Stimulated activated effector memory CD8-positive, alpha-beta T cell treated with anti-CD3 and anti-CD28 coated beads, Interleukin-12 subunit alpha, Interleukin-12 subunit beta, amount 100 ng/mL, for 72 hours (primary cell): ENCODE results near the gene RIPK1.
"Not testable (repeated sequence)": the region's sequence is repeated elsewhere in the genome, so short reads cannot be mapped to it uniquely, and the experiment has no call there.

Experiments
- ATAC-seq: fragments of 150-1000 bp; cut with Tn5 transposase; 2 replicates; pipeline ENCODE4 v1.10.0; 2021
- DNase-seq, 2 donors: peaks; one replicate each; pipeline ENCODE4 v3.0.0; 2021 to 2022; ENCODE audit warnings: low spot score in 2 of 2
- H3K27ac Mint-ChIP-seq: one replicate; pipeline ENCODE4 v1.8.0; 2022; ENCODE audit warnings: mild to moderate bottlenecking, mixed read lengths
- H3K36me3 Mint-ChIP-seq: one replicate; pipeline ENCODE4 v1.8.0; 2022; ENCODE audit warnings: mild to moderate bottlenecking, mixed read lengths
- H3K4me1 Mint-ChIP-seq: one replicate; pipeline ENCODE4 v1.8.0; 2022; ENCODE audit warnings: mixed read lengths
- H3K4me3 Mint-ChIP-seq: one replicate; pipeline ENCODE4 v1.8.0; 2022; ENCODE audit warnings: mild to moderate bottlenecking, mixed read lengths
- H3K9me3 Mint-ChIP-seq: one replicate; pipeline ENCODE4 v1.8.0; 2022; ENCODE audit warnings: mixed read lengths

RIPK1 gene

GRCh38 chr6:3128356-3129108, 60.2 kb downstream of the RIPK1 start:
- Mint-ChIP-seq H3K4me3 (no peak overlapping the region), H3K27ac (no peak overlapping the region), H3K4me1 (no peaks in the 10 kb centered on the region), H3K36me3 (no peaks in the 10 kb centered on the region), H3K9me3 (no peaks in the 10 kb centered on the region)
- DNase-seq (no peak), ATAC-seq (no peak)

DNA sequence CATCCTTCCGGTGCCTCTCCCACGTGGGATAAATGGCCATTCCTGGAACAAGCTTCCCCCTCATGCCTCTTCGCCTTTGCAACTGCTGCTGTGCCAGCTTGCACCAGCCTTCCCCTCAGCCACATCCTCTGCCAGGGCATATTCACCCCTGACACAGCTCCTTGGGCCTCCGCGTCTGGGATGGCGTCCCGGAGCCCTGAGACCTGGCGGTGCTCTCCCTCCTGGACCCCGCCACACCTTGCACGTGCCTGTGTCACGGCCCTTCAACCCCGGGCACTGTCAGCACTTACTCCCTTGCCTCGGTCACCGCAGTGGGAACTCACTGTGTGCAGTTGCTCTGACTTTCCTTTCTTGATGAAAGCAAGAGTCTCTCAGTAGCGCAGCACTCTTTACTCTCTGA, 63.4 kb downstream of the RIPK1 start:
- DNase-seq (no peak), ATAC-seq (no peak)
- H3K36me3 Mint-ChIP-seq = no peaks in the 10 kb centered on the region
- H3K27ac Mint-ChIP-seq = no peak overlapping the region
- no peak overlapping the region for H3K4me3 Mint-ChIP-seq
- no peaks in the 10 kb centered on the region for H3K4me1 Mint-ChIP-seq
- H3K9me3 Mint-ChIP-seq = no peaks in the 10 kb centered on the region

- Mint-ChIP-seq H3K36me3 (no peaks in the 10 kb centered on the region), H3K27ac (no peak overlapping the region)
Observed at GRCh38 chr6:3133515-3133914, 65.2 kb downstream of the RIPK1 start.

GRCh38 chr6:3135668-3136291, 67.5 kb downstream of the RIPK1 start:
- H3K4me1 Mint-ChIP-seq = peaks cover 4% of the 10 kb centered on the region
- H3K27ac Mint-ChIP-seq = no peak overlapping the region
- no peaks in the 10 kb centered on the region for H3K9me3 Mint-ChIP-seq
- ATAC-seq (no peak), DNase-seq (no peak)
- H3K4me3 Mint-ChIP-seq = no peak overlapping the region
- no peaks in the 10 kb centered on the region for H3K36me3 Mint-ChIP-seq

More at GRCh38 chr6:3133515-3133914, 65.2 kb downstream of the RIPK1 start:
- Mint-ChIP-seq H3K9me3 (no peaks in the 10 kb centered on the region), H3K4me1 (no peaks in the 10 kb centered on the region), H3K4me3 (no peak overlapping the region)
- ATAC-seq (no peak), DNase-seq (no peak)

- ATAC-seq (no peak), DNase-seq (no peak)
- Mint-ChIP-seq H3K4me1 (peaks cover 4% of the 10 kb centered on the region), H3K4me3 (no peak overlapping the region), H3K9me3 (no peaks in the 10 kb centered on the region), H3K27ac (no peak overlapping the region), H3K36me3 (no peaks in the 10 kb centered on the region)
Observed at GRCh38 chr6:3136292-3137011, 68.2 kb downstream of the RIPK1 start.

GRCh38 chr6:3137057-3137777, 68.9 kb downstream of the RIPK1 start:
- no peak for DNase-seq
- no peak for ATAC-seq
- Mint-ChIP-seq H3K27ac (no peak overlapping the region), H3K4me3 (no peak overlapping the region), H3K36me3 (no peaks in the 10 kb centered on the region), H3K9me3 (no peaks in the 10 kb centered on the region), H3K4me1 (peaks cover 4% of the 10 kb centered on the region)

- H3K4me3 Mint-ChIP-seq, DNase-seq, ATAC-seq, H3K36me3 Mint-ChIP-seq, H3K27ac Mint-ChIP-seq, H3K4me1 Mint-ChIP-seq, H3K9me3 Mint-ChIP-seq: not testable (repeated sequence)
Observed at GRCh38 chr6:3137873-3138272, 69.6 kb downstream of the RIPK1 start.

DNA sequence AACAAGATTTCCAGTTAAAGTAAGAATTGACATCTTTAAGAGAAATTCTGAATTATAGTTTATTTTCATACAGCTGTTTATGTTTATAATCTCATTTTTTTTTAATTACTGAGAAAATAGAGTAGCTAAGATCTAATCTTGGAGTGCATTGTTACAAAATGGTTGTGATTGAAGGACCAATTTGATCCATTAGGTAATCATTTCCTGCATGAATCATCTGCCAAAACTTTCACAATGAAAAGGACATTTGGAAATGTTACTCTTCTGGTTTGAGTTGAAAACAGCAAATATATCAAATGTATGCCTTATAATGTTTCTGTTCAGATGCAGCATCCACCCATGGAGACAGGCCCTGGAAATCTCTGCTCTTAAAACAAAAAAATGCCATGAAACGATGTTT, 70.0 kb downstream of the RIPK1 start:
- ATAC-seq = no peak
- no peaks in the 10 kb centered on the region for H3K9me3 Mint-ChIP-seq
- DNase-seq = no peak
- no peak overlapping the region for H3K27ac Mint-ChIP-seq
- no peak overlapping the region for H3K4me3 Mint-ChIP-seq
- no peaks in the 10 kb centered on the region for H3K36me3 Mint-ChIP-seq
- H3K4me1 Mint-ChIP-seq = peaks cover 4% of the 10 kb centered on the region

GRCh38 chr6:3139090-3139903, 71.0 kb downstream of the RIPK1 start:
- Mint-ChIP-seq H3K4me3 (no peak overlapping the region), H3K9me3 (no peaks in the 10 kb centered on the region), H3K4me1 (peaks cover 4% of the 10 kb centered on the region), H3K27ac (no peak overlapping the region), H3K36me3 (peaks cover 5% of the 10 kb centered on the region)
- ATAC-seq = no peak
- no peak for DNase-seq

DNA sequence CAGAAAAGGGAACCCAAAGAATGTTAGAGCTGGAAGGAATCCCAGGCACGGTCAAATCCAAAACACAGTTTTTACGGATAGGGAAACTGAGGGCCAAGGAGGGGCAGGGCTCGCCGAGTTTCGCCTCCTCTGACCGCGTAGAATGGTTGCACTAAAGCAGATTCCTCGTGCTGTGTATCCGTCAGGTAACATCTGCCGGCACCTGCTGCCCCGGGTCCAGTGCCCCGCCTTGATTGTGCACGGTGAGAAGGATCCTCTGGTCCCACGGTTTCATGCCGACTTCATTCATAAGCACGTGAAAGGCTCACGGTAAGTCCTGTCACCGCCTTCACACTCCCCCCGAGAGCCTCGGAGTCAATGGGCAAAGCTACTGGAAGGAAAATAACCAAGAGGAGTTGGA, 71.9 kb downstream of the RIPK1 start:
- peaks cover 12% of the 10 kb centered on the region for H3K4me1 Mint-ChIP-seq
- H3K36me3 Mint-ChIP-seq = peaks cover 7% of the 10 kb centered on the region
- no peak overlapping the region for H3K27ac Mint-ChIP-seq
- ATAC-seq (no peak), DNase-seq (no peak)
- H3K4me3 Mint-ChIP-seq = no peak overlapping the region
- H3K9me3 Mint-ChIP-seq = no peaks in the 10 kb centered on the region

- Mint-ChIP-seq H3K27ac (no peak overlapping the region), H3K36me3 (peaks cover 7% of the 10 kb centered on the region), H3K9me3 (no peaks in the 10 kb centered on the region), H3K4me1 (peaks cover 12% of the 10 kb centered on the region), H3K4me3 (no peak overlapping the region)
- no peak for ATAC-seq
- no peak for DNase-seq
Observed at GRCh38 chr6:3142536-3142935, 74.2 kb downstream of the RIPK1 start.

DNA sequence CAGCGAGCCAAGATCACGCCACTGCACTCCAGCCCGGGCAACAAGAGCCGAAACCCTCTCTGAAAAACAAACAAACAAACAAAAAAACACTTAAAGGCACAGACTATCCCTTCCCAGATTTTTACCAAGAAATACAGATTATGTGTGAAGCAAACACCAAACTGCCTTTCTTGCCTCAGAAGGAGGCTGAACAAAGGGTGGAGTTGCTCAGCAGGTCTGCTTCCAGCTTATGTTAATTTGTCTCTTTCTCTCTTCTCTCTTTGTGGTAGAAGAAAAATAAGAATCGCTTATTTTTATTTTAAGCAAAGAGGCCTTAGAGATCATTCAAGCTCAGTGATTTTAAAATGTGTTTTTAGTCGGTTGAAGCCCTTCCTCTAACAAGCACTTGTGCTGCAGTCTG, 74.9 kb downstream of the RIPK1 start:
- no peak for DNase-seq
- H3K36me3 Mint-ChIP-seq = peaks cover 7% of the 10 kb centered on the region

GRCh38 chr6:3144571-3144970, 76.3 kb downstream of the RIPK1 start:
- Mint-ChIP-seq H3K9me3 (no peaks in the 10 kb centered on the region), H3K4me1 (peaks cover 8% of the 10 kb centered on the region), H3K36me3 (peaks cover 7% of the 10 kb centered on the region), H3K27ac (no peak overlapping the region), H3K4me3 (no peak overlapping the region)
- DNase-seq (no peak), ATAC-seq (no peak)

More for the DNA sequence above, 74.9 kb downstream of the RIPK1 start:
- H3K4me3 Mint-ChIP-seq = no peak overlapping the region
- H3K4me1 Mint-ChIP-seq = peaks cover 12% of the 10 kb centered on the region
- ATAC-seq = no peak
- H3K27ac Mint-ChIP-seq = no peak overlapping the region
- H3K9me3 Mint-ChIP-seq = no peaks in the 10 kb centered on the region

DNA sequence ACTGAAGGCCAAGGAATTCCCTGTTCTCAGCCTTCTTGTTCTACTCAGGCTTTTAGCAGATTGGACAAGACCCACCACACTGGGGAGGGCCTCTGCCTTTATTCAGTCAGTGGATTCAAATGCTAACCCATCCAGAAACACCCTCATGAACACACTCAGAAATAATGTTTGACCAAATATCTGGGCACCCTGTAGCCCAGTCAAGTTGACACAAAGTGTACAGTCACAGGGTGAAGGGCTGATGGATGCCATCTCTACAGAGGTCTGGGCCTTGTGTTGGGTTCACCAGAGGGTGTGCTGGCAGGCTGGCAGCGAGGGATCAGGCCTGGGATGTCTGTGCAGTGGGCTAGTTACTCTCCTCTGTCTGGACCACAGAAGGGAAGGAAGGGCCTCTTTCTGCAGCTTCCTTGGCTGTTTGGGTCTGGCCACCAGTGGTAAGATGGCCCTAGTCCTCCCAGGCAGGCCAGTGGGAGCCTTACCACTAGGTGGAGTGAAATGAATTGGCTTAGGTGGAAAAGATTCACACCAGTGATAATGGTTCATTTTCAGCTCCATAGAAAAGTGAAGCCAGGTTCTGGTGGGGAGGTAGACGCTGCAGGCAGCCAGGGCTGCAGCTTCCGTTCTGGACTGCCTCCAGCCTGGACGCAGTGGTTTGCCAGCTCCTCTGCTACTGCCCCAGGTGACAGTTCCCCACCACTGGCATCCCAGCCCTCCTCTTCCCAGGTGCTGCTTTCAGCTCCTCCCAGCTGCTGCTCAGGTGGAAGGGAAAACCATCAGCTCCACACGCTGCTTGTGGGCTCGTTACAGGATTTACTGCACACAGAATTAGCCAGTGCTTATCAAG, 79.8 kb downstream of the RIPK1 start:
- H3K27ac Mint-ChIP-seq = no peak overlapping the region

More for the DNA sequence above, 79.8 kb downstream of the RIPK1 start:
- DNase-seq (no peak), ATAC-seq (no peak)
- Mint-ChIP-seq H3K4me1 (peaks cover 8% of the 10 kb centered on the region), H3K9me3 (no peaks in the 10 kb centered on the region), H3K36me3 (peaks cover 7% of the 10 kb centered on the region), H3K4me3 (no peak overlapping the region)
